ENCODE results near the gene MMP24OS.

The MMP24OS gene

GRCh38 chr20:35291654-35292503 lies 14.0 kb upstream of the MMP24OS start, which contains the start of gene FAM83C:
Gene FAM83C (minus strand): TSS chr20:35292425. CDS start chr20:35292304, 121 bp downstream.
- no peak for DNase-seq (ENCODE audit: low read depth in 2 of 2)

DNA sequence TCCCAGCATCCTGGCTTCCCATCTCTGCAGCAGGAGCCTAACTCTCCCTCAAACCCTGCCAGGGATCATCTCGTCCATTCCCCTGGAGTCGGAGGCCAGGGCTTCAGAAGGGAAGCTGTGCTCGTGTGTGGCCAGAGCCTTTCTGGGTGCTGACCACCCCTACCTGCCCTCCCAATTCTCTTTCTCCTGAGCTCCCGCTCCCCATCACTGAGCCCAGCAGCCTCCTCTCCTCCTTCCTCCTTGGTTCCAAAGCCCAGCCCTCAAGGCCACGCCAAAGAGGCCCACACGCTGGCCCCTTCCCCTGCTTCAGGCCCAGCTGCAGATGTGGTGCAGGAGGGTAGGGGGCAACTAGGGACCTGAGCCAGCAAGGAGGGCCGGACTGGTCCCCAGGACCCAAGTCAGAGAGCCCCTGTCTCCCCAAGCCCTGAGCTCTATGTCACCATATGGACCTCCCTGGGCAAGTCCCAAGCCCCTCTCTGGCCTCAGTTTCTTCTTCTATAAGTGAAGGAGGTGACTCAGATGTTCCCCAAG lies 13.0 kb upstream of the MMP24OS start:
- DNase-seq (ENCODE audit: low read depth in 2 of 2), result no peak

- DNase-seq (ENCODE audit: low read depth in 2 of 2), result no peak
Observed at GRCh38 chr20:35290186-35290886, 12.4 kb upstream of the MMP24OS start.

- no peak for DNase-seq (ENCODE audit: low read depth in 2 of 2)
Observed at GRCh38 chr20:35288325-35289060, 10.6 kb upstream of the MMP24OS start.

DNA sequence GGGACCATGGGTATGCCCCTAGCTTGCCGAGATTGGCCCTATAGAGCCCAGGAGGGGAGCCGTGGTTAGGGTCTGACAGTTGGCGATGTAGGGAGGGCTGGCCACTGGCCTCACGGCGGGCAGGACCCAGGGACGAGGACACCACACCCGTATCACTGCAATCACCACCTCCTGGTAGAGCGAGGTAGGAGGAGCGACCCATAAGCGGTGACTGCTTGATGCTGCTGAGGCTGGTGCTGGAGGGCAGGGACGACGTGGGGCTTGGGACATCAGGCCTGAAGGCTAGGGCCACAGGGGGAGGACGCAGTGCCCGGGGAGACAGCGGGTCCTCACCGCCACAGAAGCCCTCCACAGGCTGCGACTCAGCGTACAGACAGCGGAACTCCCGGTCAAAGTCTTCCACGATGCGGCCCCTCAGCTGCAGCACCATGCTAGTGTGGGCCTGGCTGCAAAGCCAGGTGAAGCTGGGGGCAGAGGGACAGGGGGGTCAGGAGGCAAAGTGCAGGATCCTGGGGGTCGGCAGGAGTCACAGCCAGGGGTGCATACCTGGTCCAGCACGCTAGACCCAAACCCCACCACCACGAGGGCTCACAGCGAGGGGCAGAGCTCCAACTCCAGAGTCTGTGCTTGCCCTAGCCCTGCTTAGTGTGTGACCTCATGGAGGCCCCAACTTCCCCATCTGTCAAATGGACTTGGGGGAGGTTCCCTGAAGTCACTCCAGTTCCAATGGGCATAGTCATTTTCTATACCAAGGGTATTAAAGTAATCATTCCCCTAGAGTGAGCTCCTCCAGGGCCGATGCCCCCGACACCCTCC lies 9.8 kb upstream of the MMP24OS start:
- DNase-seq (ENCODE audit: low read depth in 2 of 2), result no peak

DNA sequence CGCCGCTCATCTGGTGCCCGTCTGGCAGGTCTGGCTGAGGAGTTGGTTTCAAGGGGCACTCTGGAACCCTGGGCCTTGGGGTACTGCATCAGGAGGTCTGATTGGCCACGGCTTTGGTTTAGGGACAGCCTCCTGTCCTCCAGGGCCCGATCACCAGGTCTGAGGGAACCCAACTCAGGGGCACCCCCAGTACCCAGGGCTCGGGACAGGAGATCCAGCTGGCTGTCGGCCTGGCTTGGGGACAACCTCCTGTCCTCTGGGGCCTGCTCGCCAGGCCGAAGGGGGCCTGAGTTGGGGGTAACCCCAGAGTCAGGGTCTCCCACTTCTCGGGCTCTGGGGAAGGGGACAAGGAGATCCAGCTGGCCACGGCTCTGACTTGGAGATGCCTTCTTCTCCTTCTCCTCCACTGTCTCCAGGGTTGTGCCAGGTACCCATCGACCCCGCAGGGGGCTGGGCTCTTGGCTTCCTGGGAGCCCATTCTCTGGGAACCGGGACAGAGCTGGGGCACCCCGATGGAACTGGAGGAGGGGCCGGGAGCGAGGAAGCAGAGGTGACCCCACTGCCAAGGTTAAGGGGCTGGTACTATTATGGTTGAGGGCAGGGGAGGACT lies 9.1 kb upstream of the MMP24OS start:
- DNase-seq (ENCODE audit: low read depth in 2 of 2), result no peak

DNA sequence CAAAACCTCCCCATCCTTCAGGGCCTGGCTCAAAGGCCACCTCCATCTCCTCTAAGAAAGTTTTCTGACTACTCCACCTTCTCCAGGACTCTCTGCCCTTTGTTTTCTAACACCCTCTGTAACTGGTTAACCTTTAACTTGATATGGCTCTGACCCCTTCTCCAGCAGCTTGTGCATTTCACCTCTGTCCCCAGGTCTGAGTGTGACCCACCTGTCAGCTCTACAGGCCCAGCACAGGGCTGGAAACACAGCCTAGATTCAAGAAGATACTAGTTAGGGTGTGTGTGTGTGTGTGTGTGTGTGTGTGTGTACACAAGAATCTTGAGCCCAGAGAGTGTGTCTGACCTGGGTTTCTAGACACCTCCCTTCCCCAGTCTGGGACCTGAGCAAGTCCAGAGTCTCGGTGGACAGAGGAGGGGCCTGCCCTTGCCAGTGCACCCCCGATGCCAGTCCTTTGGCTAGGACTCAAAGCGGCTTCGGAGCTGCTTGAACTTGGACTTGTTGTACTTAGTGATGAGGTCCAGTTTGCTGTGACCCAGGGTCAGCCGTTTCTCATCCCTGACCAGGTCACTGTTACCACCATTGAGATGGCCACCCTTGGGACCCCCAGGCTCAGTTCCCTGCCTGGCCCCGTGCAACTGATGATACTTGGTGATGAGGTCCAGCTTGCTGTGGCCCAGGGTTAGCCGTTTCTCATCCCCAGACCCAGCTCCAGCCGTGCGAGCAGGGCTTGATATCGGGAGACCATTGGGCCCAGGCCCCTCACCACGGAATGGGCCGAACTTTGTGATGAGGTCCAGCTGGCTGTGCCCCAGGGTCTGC lies 8.4 kb upstream of the MMP24OS start:
- DNase-seq (ENCODE audit: low read depth in 2 of 2), result no peak

- DNase-seq (ENCODE audit: low read depth in 2 of 2), result no peak
Observed at GRCh38 chr20:35285806-35286076, 7.8 kb upstream of the MMP24OS start.

- no peak for DNase-seq (ENCODE audit: low read depth in 2 of 2)
Observed at GRCh38 chr20:35284992-35285805, 7.3 kb upstream of the MMP24OS start.

DNA sequence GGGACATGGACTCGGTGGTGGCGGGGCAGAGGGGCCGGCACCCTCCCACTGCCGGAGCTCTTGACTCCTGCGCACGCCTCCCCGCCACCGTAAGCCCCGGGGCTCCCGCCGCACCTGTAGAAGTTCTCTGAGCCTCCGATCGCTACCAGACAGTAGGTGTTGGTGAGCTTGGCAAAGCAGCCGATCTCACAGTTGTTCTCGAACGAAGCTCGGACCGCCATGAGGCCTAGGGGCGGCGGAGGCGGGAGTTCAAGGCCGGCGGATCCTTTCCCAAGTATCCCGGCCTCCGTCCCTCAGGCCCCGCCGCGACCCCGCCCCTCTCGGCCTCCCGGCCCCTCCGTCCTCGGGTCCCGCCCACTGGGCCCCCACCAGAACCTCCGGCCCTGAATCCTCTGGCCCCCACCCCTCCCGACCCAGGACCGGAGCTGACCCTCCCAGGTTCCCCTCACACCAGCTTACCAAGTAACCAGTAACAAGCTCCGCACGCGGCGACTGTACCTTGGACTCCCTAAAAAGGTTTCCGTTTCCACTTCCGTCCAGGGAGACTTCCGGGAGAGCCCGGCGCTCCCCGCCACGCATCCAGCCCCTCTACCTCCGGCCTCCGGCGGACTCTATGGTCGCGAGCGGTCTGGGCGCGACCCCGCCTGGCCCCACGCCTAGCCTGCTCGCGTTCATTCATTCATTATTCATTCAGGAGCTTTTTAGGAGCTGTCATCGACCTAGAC lies 6.5 kb upstream of the MMP24OS start, which contains the start of gene EIF6:
Gene EIF6, minus strand, starts transcription at position 506 of the 725 bp plus-strand sequence. Its CDS starts 285 bp downstream, at position 221.
- peak; percentile 70 to 73 for DNase-seq (ENCODE audit: low read depth in 2 of 2)

GRCh38 chr20:35283441-35284266 lies 5.7 kb upstream of the MMP24OS start:
- no peak for DNase-seq (ENCODE audit: low read depth in 2 of 2)

GRCh38 chr20:35281506-35282101 lies 3.7 kb upstream of the MMP24OS start:
- no peak for DNase-seq (ENCODE audit: low read depth in 2 of 2)

GRCh38 chr20:35280523-35280922 lies 2.6 kb upstream of the MMP24OS start:
- DNase-seq (ENCODE audit: low read depth in 2 of 2), result no peak

- no peak for DNase-seq (ENCODE audit: low read depth in 2 of 2)
Observed at GRCh38 chr20:35279533-35280174, 1.7 kb upstream of the MMP24OS start.

DNA sequence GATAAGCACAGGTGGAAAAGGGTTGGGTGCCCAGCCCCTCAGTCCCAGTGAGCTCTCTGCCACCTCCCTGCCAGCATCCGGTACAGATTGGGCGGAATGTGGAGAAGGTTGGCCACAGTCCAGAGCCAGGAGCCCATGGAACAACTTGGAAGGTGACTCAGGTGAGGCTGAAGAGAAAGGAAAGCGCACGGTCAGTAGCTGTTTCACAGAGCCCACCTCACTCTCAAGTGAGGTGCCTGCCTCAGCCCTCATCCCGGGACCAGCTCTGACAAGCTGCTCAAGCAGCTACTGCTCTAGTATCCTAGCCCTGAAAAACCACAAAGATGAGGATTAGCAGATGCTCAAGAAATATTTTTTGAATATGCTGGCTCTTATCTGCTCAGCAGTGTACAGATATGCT lies 1.1 kb upstream of the MMP24OS start:
- DNase-seq (ENCODE audit: low read depth in 2 of 2), result no peak

DNA sequence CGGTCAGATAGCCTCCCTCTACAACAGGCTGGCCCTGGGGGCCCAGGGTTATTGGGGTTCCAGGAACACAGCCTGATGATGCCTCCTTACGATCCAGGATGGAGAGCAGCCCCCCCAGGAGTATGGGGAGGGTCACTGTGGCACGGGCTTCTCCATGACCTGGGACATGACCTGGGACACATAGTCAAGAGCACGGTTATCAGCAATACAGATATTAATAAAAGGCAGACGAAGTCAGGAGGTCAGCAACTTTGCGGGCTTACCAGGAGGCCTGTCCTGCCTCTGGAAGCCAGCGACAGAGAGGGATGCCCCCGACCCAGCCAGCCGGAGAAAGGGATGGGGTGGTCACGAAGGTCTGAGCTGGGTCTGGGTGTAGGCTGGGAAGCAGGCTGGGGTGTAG lies 795 bp downstream of the MMP24OS start:
- no peak for DNase-seq (ENCODE audit: low read depth in 2 of 2)

- no peak for DNase-seq (ENCODE audit: low read depth in 2 of 2)
Observed at GRCh38 chr20:35276408-35276807, 1.5 kb downstream of the MMP24OS start.
